ENCODE measurements around the gene PAX3.
A peak's percentile ranks its signal among the peaks of the same experiment; 100 is the strongest.

Gene PAX3

GRCh38 chr2:222203041-222203440, 95.8 kb downstream of the PAX3 start:
- no peaks in the 10 kb centered on the region for H3K4me1 ChIP-seq (ENCODE audit: control insufficient read depth in 2 of 2, insufficient read depth in 1 of 2, low read depth in 1 of 2, low read length in 2 of 2)
- no CpG with 5 or more reads among the region's 4 CpGs for WGBS, 2 donors (ENCODE audit: extremely low coverage in 2 of 2, insufficient read length in 2 of 2, insufficient replicate concordance in 1 of 2)

GRCh38 chr2:222196159-222196558, 102.6 kb downstream of the PAX3 start:
- Histone ChIP-seq H3K79me1 (ENCODE audit: low read depth, low read length) (no peaks in the 10 kb centered on the region), H3K27me3 (ENCODE audit: control insufficient read depth in 3 of 3, insufficient read depth in 3 of 3, low read depth in 1 of 3, low read length in 3 of 3) (no peaks in the 10 kb centered on the region), H3K4me2 (ENCODE audit: insufficient read depth, low read length, poor library complexity, severe bottlenecking) (no peak overlapping the region), H3K14ac (ENCODE audit: low read length) (no peak overlapping the region), H3K9me3 (replicated peaks in 1 of 2; ENCODE audit: control insufficient read depth in 2 of 2, insufficient read depth in 1 of 2, low read depth in 1 of 2, low read length in 2 of 2) (no peaks in the 10 kb centered on the region), H2AFZ (ENCODE audit: low read length) (no peak overlapping the region), H3K4ac (ENCODE audit: low read length) (no peak overlapping the region), H2BK5ac (ENCODE audit: low read length) (no peak overlapping the region), H3K4me1 (ENCODE audit: control insufficient read depth in 2 of 2, insufficient read depth in 1 of 2, low read depth in 1 of 2, low read length in 2 of 2) (peaks cover 0 to 6% of the 10 kb centered on the region in 2 donors), H3K36me3 (replicated peaks in 1 of 2; ENCODE audit: control insufficient read depth in 2 of 2, insufficient read depth in 2 of 2, low read length in 2 of 2) (no peaks in the 10 kb centered on the region), H3K18ac (ENCODE audit: low read length) (peak overlapping the region; percentile 20), H3K9ac (ENCODE audit: low read depth, low read length, poor library complexity) (no peak overlapping the region), H3K27ac (replicated peaks; ENCODE audit: low read length) (no peak overlapping the region), H2BK120ac (ENCODE audit: low read depth, low read length) (no peak overlapping the region), H2BK12ac (ENCODE audit: low read length) (no peak overlapping the region), H3K23ac (ENCODE audit: low read depth, low read length, poor library complexity) (no peak overlapping the region), H4K91ac (ENCODE audit: low read depth, low read length, poor library complexity) (no peak overlapping the region), H2BK15ac (ENCODE audit: low read length) (no peak overlapping the region), H3K4me3 (ENCODE audit: low read length in 2 of 2) (no peak overlapping the region), H2AK5ac (ENCODE audit: low read depth, low read length) (no peak overlapping the region), H4K8ac (ENCODE audit: low read depth, low read length) (no peak overlapping the region)
- WGBS, 2 donors (ENCODE audit: extremely low coverage in 2 of 2, insufficient read length in 2 of 2, insufficient replicate concordance in 1 of 2), result no CpG with 5 or more reads among the region's 7 CpGs
- DNase-seq (ENCODE audit: low spot score), result no peak

More at GRCh38 chr2:222203041-222203440, 95.8 kb downstream of the PAX3 start:
- no peak overlapping the region for H2AK5ac ChIP-seq (ENCODE audit: low read depth, low read length)
- no peak overlapping the region for H3K4me3 ChIP-seq (ENCODE audit: low read length in 2 of 2)
- no peak overlapping the region for H2BK120ac ChIP-seq (ENCODE audit: low read depth, low read length)
- H4K91ac ChIP-seq (ENCODE audit: low read depth, low read length, poor library complexity), result no peak overlapping the region
- no peak overlapping the region for H4K8ac ChIP-seq (ENCODE audit: low read depth, low read length)
- H3K9ac ChIP-seq (ENCODE audit: low read depth, low read length, poor library complexity), result no peak overlapping the region
- no peak overlapping the region for H3K4me2 ChIP-seq (ENCODE audit: insufficient read depth, low read length, poor library complexity, severe bottlenecking)
- H3K18ac ChIP-seq (ENCODE audit: low read length), result no peak overlapping the region
- H3K36me3 ChIP-seq (replicated peaks in 1 of 2; ENCODE audit: control insufficient read depth in 2 of 2, insufficient read depth in 2 of 2, low read length in 2 of 2), result no peaks in the 10 kb centered on the region
- H3K14ac ChIP-seq (ENCODE audit: low read length), result no peak overlapping the region
- H3K27ac ChIP-seq (replicated peaks; ENCODE audit: low read length), result no peak overlapping the region
- H3K23ac ChIP-seq (ENCODE audit: low read depth, low read length, poor library complexity), result no peak overlapping the region
- no peak overlapping the region for H3K4ac ChIP-seq (ENCODE audit: low read length)
- peaks cover 0 to 5% (median 0%) of the 10 kb centered on the region in 3 experiments for H3K27me3 ChIP-seq (ENCODE audit: control insufficient read depth in 3 of 3, insufficient read depth in 3 of 3, low read depth in 1 of 3, low read length in 3 of 3)
- H2BK15ac ChIP-seq (ENCODE audit: low read length), result no peak overlapping the region
- no peak overlapping the region for H2AFZ ChIP-seq (ENCODE audit: low read length)
- no peaks in the 10 kb centered on the region for H3K9me3 ChIP-seq (replicated peaks in 1 of 2; ENCODE audit: control insufficient read depth in 2 of 2, insufficient read depth in 1 of 2, low read depth in 1 of 2, low read length in 2 of 2)
- H2BK12ac ChIP-seq (ENCODE audit: low read length), result no peak overlapping the region
- no peak for DNase-seq (ENCODE audit: low spot score)
- no peak overlapping the region for H2BK5ac ChIP-seq (ENCODE audit: low read length)
- no peaks in the 10 kb centered on the region for H3K79me1 ChIP-seq (ENCODE audit: low read depth, low read length)

- H3K23ac ChIP-seq (ENCODE audit: low read depth, low read length, poor library complexity), result no peak overlapping the region
- H2BK15ac ChIP-seq (ENCODE audit: low read length), result no peak overlapping the region
- H2AFZ ChIP-seq (ENCODE audit: low read length), result no peak overlapping the region
- H3K27ac ChIP-seq (replicated peaks; ENCODE audit: low read length), result no peak overlapping the region
- H3K4me1 ChIP-seq (ENCODE audit: control insufficient read depth in 2 of 2, insufficient read depth in 1 of 2, low read depth in 1 of 2, low read length in 2 of 2), result peaks cover 0 to 6% of the 10 kb centered on the region in 2 donors
- H4K91ac ChIP-seq (ENCODE audit: low read depth, low read length, poor library complexity), result no peak overlapping the region
- H2AK5ac ChIP-seq (ENCODE audit: low read depth, low read length), result no peak overlapping the region
- H4K8ac ChIP-seq (ENCODE audit: low read depth, low read length), result no peak overlapping the region
- H3K9me3 ChIP-seq (replicated peaks in 1 of 2; ENCODE audit: control insufficient read depth in 2 of 2, insufficient read depth in 1 of 2, low read depth in 1 of 2, low read length in 2 of 2), result no peaks in the 10 kb centered on the region
- no peak overlapping the region for H2BK120ac ChIP-seq (ENCODE audit: low read depth, low read length)
- no CpG with 5 or more reads among the region's 5 CpGs for WGBS, 2 donors (ENCODE audit: extremely low coverage in 2 of 2, insufficient read length in 2 of 2, insufficient replicate concordance in 1 of 2)
- no peak overlapping the region for H3K4me2 ChIP-seq (ENCODE audit: insufficient read depth, low read length, poor library complexity, severe bottlenecking)
- H3K18ac ChIP-seq (ENCODE audit: low read length), result no peak overlapping the region
- H2BK12ac ChIP-seq (ENCODE audit: low read length), result no peak overlapping the region
- H3K36me3 ChIP-seq (replicated peaks in 1 of 2; ENCODE audit: control insufficient read depth in 2 of 2, insufficient read depth in 2 of 2, low read length in 2 of 2), result no peaks in the 10 kb centered on the region
- no peak overlapping the region for H3K4me3 ChIP-seq (ENCODE audit: low read length in 2 of 2)
- H2BK5ac ChIP-seq (ENCODE audit: low read length), result no peak overlapping the region
- H3K79me1 ChIP-seq (ENCODE audit: low read depth, low read length), result no peaks in the 10 kb centered on the region
- DNase-seq (ENCODE audit: low spot score), result no peak
- H3K4ac ChIP-seq (ENCODE audit: low read length), result no peak overlapping the region
- no peaks in the 10 kb centered on the region for H3K27me3 ChIP-seq (ENCODE audit: control insufficient read depth in 3 of 3, insufficient read depth in 3 of 3, low read depth in 1 of 3, low read length in 3 of 3)
- no peak overlapping the region for H3K9ac ChIP-seq (ENCODE audit: low read depth, low read length, poor library complexity)
- no peak overlapping the region for H3K14ac ChIP-seq (ENCODE audit: low read length)
Observed at GRCh38 chr2:222194669-222195068, 104.1 kb downstream of the PAX3 start.

GRCh38 chr2:222193328-222193983, 105.3 kb downstream of the PAX3 start:
- H2BK12ac ChIP-seq (ENCODE audit: low read length), result no peak overlapping the region
- no peaks in the 10 kb centered on the region for H3K79me1 ChIP-seq (ENCODE audit: low read depth, low read length)
- H3K9me3 ChIP-seq (replicated peaks in 1 of 2; ENCODE audit: control insufficient read depth in 2 of 2, insufficient read depth in 1 of 2, low read depth in 1 of 2, low read length in 2 of 2), result no peaks in the 10 kb centered on the region
- no peak overlapping the region for H3K14ac ChIP-seq (ENCODE audit: low read length)
- no peak overlapping the region for H3K23ac ChIP-seq (ENCODE audit: low read depth, low read length, poor library complexity)
- H2BK5ac ChIP-seq (ENCODE audit: low read length), result no peak overlapping the region
- H2BK120ac ChIP-seq (ENCODE audit: low read depth, low read length), result no peak overlapping the region
- H3K18ac ChIP-seq (ENCODE audit: low read length), result no peak overlapping the region
- no CpG with 5 or more reads among the region's 5 CpGs for WGBS, 2 donors (ENCODE audit: extremely low coverage in 2 of 2, insufficient read length in 2 of 2, insufficient replicate concordance in 1 of 2)
- peaks cover 0 to 6% of the 10 kb centered on the region in 2 donors for H3K4me1 ChIP-seq (ENCODE audit: control insufficient read depth in 2 of 2, insufficient read depth in 1 of 2, low read depth in 1 of 2, low read length in 2 of 2)
- H3K4me3 ChIP-seq (ENCODE audit: low read length in 2 of 2), result no peak overlapping the region
- no peak overlapping the region for H2AFZ ChIP-seq (ENCODE audit: low read length)
- no peak overlapping the region for H4K91ac ChIP-seq (ENCODE audit: low read depth, low read length, poor library complexity)
- H3K27ac ChIP-seq (replicated peaks; ENCODE audit: low read length), result no peak overlapping the region
- no peak overlapping the region for H2AK5ac ChIP-seq (ENCODE audit: low read depth, low read length)
- no peak overlapping the region for H2BK15ac ChIP-seq (ENCODE audit: low read length)
- H4K8ac ChIP-seq (ENCODE audit: low read depth, low read length), result no peak overlapping the region
- no peak overlapping the region for H3K4ac ChIP-seq (ENCODE audit: low read length)
- no peaks in the 10 kb centered on the region for H3K36me3 ChIP-seq (replicated peaks in 1 of 2; ENCODE audit: control insufficient read depth in 2 of 2, insufficient read depth in 2 of 2, low read length in 2 of 2)
- no peak for DNase-seq (ENCODE audit: low spot score)
- H3K9ac ChIP-seq (ENCODE audit: low read depth, low read length, poor library complexity), result no peak overlapping the region
- no peaks in the 10 kb centered on the region for H3K27me3 ChIP-seq (ENCODE audit: control insufficient read depth in 3 of 3, insufficient read depth in 3 of 3, low read depth in 1 of 3, low read length in 3 of 3)
- H3K4me2 ChIP-seq (ENCODE audit: insufficient read depth, low read length, poor library complexity, severe bottlenecking), result no peak overlapping the region
